Medulla oblongata (tissue), 1 donor: Measurements from ENCODE around the gene USP33.
"Not testable (repeated sequence)": the region's sequence is repeated elsewhere in the genome, so short reads cannot be mapped to it uniquely, and the experiment has no call there.

Experiments used
- DNase-seq: peaks from one replicate; pipeline ENCODE4 v3.0.0-alpha.2; 2015; ENCODE audit errors: extremely low spot score

The USP33 gene

DNA sequence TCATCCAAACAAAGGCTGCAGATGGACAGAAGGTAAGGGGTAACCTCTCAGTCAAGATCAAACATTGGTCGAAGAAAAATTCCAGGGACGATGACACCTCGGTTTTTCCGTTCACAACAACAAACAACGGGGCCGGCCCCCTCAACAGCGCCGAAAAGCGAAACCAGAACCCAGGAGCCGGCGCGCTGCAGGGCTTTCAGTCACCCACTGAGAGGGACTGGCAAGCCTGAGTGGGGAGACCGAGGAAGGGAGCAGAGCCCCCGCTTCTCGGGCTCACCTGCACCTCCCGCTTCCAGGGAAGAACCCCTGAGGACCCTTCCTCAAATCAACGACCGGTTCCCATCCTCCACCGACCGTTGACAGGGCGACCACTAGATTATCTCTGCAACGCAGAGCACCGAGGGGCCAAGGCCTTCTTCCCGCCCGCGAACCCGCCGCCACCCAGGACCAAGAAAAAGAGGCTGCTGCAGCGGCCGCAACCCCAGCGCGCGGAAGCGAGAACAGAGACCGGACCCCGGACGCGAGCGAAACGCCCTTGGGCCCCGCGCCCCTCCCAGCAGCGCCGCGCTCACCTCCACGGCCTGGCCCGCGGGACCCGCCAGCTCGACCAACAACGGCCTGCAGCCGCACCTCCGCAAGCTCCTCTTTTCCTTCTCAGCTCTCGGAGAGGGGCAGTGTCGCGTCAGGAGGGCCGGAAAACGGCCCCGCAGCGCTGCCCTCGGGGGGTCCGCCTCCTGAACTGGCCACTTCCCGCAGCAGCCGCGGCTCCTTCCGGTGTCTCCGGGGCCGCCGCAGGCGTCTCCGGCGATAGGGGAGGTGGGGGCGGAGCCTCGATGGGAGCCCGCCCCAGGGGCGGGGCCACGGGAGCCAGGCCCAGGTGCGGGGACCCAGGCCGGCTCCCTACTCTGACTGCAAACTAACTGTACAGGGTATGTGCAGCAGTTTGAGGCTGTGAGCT is at the start of gene USP33:
Gene USP33 (minus strand): TSS at position 782 of the 958 bp plus-strand sequence. CDS start 18,155 bp downstream, outside the sequence.
- peak; percentile 94 for DNase-seq

DNA sequence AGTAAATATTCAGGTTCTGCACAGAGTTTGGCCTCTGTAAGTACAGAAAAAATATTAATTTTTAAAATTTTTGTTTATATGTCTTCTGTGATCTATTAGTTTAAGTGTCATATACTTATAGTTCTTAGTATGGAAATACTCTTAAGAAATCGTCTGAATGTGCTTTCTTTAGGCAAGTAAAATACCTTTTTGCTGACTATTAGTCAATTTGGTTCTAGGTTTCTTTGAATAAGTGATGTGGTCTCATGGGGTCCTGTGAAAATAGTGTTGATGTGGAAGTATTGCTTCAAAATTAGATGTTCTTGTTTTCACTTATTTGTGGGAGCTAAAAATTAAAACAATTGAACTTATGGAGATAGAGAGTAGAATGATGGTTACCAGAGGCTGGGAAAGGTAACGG is 43.7 kb upstream of the USP33 start:
- DNase-seq: no peak

DNA sequence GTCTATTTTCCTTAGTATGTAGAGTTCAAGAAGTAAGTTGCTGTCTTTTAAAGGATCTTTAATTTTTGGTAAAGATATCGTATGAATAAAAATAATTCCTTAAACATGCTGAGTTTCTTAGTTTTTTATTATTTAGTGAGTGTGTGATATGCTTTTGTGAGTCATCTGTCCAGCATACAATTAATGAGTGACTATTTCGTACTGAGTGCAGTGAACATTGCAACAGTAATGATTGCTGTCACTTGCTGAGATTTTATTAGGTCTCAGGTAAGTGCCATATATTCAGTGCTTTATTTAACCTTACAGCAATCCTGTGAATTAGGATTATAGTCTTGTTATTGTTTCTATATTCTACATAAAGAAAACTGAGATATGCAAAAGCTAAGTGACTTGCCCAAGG is 42.4 kb upstream of the USP33 start:
- no peak for DNase-seq

DNA sequence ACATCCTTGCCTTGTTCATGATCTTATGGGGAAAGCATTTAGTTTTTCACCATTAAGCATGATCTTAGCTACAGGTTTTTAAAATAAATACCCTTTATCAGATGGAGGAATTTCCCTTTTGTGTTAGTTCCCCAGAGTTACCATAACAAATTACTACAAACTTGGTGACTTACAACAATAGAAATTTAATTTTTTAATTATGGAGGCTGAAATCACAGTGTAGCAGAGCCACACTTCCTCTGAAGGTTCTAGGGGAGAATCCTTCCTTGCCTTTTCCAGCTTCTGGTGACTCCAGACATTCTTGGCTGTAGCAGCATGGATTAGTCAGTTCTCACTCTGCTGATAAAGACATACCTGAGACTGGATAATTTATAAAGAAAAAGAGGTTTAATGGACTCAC is 38.3 kb upstream of the USP33 start:
- DNase-seq: no peak

DNA sequence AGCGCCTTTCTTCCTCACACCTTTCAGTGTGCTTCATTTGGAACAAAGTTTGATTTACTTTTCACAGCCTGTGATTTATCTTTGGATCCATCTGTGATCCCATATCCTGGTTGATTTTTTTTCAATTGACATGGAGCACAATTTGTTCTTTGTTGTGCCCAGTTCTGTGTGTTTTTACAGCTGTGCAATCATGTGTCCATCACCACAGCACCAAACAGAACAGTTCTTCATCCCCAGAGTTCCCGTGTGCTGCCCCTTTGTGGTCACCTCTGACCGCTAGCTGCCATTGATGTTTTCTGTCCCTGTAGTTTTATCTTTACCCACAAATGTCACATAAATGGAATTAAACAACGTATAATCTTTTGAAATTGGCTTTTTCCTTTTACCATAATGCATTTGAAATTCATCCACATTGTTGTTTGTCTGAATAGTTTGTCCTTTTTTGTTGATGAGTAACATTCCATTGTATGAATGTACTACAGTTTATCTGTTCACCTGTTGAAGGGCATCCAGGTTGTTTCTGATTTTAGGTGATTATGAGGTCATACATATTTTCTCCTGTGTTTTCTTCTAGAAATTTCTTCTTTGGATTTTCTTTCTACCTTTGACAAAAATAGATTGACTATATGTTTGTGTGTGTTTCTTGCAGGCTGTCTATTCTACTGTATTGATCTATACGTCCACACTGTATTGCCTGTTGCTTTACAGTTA is 37.2 kb upstream of the USP33 start:
- peak; percentile 89 for DNase-seq

DNA sequence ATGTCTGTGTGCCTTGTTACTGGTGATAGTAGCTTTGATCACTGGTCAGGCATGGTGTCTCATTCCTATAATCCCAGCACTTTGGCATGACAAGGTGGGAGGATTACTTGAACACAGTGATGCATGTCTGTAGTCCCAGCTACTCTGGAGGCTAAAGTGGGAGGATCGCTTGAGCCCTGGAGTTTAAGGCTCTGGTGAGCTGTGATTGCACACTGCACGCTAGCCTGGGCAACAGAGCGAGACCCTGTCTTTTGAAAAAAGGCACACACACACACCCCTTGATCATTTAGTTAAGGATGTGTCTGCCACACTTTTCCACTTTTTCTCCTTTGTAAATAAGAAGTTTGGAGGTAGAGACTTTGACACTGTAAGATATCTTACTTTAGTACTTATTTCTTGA is 34.9 kb upstream of the USP33 start:
- DNase-seq: no peak

DNA sequence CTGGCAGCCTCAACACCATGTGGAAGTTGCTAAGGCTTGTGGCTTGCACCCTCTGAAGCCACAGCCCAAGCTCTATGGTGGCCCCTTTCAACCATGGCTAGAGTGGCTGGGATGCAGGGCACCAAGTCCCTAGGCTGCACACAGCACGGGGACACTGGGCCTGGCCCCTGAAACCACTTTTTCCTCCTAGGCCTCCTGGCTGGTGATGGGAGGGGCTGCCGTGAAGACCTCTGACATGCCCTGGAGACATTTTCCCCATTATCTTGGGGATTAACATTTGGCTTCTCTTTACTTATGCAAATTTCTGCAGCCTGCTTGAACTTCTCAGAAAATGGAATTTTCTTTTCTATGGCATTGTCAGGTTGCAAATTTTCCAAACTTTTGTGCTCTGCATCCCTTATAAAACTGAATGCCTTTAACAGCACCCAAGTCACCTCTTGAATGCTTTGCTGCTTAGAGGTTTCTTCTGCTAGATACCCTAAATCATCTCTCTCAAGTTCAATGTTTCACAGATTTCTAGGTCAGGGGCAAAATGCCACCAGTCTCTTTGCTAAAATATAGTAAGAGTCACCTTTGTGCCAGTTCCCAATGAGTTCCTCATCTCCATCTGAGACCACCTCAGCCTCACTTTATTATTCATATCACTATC is 26.6 kb upstream of the USP33 start:
- not testable (repeated sequence) for DNase-seq

DNA sequence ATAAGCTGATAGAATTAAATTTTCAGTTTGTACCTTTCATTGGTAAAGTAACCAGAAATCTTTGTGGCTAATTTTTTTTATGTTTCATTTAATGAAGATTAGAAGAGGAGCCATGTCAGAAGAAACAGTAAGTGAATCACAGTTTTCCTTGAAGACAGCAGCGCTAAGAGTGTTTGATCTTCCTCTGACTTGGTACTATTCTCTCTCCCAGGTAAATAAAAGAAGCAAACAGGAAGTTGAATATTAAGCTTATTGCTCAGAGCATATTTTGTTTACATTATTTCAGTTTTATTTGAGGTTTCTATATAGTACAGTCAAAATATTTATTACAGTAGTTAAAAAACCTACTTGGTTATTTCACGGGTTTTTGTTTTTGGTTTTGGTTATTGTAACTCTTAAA is 23.5 kb upstream of the USP33 start:
- no peak for DNase-seq

DNA sequence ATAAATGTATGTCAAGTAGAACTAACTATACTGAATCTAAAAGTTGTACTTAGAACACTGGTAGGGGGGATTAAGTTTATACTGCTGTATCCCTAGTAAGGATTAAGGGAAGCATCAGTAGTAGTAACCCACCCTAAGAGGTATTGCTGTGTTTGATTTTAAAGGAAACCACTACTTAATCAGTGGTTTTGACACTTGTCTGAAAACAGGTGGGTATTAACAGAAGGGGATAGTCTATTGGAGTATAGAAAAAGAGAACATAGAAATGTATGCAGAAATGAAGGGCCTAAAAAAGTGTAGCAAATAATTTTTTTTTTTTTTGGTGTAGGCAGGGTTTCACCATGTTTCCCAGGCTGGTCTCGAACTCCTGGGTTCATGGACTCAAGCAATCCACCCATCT is 22.0 kb upstream of the USP33 start:
- no peak for DNase-seq

DNA sequence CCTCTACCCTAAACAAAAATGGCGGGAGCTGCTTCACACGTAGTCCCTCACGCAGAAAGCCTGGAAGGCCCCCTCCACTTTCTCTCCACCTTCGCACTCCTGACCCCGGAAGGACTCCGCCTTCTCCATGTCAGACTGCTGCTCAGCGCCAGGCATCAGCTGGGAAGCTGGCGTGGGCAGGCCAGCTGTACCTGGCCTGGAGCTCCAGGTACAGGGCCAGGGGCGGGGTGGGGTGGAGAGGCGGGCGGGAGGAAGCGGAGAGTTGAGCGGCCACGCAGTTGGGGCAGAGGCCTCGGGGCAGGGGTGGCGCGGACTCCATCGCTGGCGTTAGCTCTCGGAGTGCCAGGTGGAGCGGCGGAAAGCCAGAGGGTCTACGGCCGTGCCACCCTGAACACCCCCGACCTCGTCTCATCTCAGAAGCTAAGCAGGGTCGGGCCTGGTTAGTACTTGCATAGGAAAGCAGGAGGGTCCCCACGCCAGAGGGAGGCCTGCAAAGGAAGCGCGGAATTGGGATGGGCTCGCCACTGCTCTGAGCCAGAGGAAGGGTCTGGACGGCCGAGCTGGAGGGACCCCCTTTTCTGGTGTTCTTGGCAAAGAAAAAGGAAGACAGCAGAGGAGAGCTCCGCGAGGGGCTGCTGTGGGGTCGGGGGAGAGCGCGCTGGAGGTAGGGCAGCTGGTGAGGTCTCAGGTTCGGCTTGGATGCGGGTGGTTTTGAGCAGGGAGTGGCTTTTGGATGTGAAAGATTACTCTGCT is 20.1 kb upstream of the USP33 start, which contains the start of gene MIGA1:
Gene MIGA1 (plus strand): TSS at position 121 of the 753 bp plus-strand sequence. CDS start 3,604 bp downstream, outside the sequence.
- peak; percentile 97 for DNase-seq

DNA sequence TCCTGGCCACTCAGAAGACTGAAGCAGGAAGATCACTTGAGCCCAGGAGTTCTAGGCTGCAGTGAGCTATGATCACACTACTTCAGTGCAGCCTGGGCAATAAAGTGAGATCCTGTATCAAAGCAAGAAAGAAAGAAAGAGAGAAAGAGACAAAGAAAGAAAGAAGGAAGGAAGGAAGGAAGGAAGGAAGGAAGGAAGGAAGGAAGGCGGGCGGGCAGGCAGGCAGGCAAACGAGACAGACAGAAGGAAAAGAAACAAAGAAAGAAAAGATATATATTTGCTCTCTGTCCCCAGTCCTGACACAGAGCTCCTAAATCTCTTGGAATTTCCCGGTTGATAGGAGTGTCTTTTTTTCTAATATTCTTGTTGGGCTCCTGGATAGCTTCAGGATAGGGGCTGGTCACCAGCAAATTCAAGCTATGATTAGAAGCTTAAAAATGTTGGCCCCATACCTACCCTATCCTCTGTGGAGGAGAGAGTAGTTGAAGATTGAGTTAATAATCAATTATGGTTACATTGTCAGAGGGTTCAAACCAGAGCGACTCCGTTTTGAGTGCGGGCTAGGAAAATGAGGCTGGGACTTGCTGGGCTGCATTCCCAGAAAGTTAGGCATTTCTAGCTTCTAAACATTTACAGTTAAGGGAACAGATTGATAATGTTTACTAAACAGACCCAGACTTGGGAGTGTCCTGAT is 16.5 kb upstream of the USP33 start:
- DNase-seq: no peak

DNA sequence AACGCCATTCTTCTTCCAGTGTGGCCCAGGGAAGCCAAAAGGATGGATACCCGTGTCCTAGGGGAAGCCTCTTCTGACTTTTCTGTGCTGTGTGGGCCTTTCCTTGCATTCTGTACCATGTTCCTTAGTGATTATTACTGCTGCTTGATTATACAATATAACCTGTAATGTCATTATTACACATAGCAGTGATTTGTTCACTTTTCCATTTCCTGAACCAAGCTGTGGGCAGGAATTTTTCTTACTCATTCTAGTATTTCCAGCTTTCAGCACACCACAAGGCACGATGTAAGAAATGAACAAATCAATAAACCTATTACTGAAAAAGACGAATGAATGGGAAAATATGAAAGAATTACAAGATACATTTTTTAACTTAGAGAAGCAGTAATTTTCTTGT is 8.4 kb upstream of the USP33 start:
- no peak for DNase-seq

DNA sequence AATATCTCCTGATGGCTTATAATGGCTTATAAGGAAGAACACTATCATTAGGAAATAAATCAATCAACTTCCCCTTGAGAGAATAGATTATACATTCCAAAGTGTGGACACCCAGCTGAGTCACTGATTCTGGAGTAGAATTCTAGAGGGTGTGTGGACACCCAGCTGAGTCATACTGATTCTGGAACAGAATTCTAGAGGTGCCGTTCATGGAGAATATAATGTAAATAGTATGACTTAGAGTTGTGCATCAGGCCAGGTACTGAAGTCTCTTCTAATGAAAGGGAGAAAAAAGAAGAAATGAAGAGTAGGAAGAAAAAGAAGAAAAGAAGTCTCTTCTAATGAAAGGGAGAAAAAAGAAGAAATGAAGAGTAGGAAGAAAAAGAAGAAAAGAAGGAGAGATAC is 2.4 kb upstream of the USP33 start:
- no peak for DNase-seq

DNA sequence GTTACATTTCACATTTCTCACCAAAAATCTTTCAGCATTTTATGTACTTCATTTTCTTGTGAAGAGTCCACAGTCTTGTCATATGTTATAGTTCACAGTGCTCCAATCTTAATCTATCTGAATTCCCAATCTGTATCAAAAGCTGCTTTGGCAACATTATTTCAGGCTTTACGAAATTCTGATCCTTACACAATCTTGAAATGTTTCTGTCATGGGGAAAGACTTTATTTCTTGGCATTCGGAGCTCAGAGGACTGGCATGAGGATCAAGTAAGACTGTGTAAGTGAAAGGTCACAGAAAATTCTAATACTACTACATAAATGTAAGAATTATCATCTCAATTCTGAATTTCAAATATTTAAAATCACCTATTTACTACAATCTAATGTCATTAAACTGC is 2.0 kb downstream of the USP33 start:
- DNase-seq: no peak

DNA sequence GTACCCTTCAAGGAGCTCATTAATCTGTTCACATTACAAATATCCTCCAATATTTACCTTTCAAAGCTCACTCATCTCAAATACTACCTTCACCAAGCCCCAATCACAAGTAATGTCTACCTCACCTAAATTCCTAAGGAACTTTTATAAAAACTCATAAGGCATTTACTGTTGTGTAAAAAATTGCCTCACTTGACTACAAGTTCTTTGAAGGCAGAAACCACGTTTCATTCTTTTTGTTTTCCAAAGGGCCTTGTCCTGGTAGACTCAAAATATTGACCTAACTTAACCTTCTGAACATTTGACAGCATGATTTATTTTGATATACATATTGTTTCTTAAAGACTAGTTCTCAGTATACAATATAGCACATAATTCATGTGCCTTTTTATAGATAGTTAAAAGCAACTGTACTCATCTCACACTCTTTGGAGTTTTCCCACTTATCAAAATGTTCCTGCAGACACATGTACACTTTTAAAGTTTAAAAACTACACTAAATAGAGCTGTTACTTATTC is 2.5 kb downstream of the USP33 start:
- DNase-seq: no peak

DNA sequence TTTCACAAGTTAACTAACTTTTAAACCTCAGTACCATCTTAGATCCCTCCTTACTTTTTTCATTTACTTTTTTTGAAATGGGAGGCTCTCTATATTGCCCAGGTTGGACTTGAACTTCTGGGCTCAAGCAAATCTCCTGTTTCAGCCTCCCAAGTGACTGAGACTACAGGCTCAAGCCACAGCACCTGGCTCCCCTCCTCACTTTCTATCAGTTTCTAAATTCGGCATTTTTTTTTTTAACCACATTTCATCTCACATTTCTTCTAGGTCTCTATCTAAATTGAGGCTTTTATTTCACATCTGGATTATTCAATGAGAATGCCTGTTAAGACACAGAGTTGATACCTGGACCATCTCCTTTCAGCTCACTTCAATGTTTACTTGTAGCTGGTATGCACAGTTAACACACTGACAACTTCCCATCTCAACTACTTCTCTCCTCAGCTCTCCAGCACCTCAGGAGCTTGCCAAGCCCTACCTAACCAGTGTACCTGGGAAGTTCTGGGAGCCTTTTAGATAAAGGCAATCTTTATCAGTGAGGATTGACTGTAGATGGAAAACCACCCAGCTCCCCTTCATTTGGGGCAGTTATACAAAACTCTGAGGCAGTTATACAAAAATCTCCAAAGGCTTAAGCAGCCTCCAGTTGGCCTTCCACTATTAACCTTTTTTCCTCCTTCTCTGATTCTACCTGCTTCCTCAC is 3.4 kb downstream of the USP33 start:
- no peak for DNase-seq

DNA sequence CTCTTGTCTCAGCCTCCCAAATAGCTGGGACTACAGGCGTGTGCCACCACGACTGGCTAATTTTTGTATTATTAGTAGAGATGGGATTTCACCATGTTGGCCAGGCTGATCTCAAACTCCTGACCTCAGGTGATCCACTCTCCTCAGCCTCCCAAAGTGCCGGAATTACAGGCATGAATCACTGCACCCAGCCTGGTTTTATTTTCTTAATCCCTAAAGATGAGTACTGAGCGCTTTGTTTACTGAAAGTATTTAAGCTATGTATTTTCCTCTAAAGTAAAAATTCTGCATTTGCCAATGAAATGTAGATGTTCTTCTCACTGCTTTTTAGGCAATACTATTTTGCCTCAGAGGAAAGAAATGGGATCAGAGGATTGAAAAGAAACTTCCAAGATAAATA is 10.2 kb downstream of the USP33 start:
- not testable (repeated sequence) for DNase-seq

DNA sequence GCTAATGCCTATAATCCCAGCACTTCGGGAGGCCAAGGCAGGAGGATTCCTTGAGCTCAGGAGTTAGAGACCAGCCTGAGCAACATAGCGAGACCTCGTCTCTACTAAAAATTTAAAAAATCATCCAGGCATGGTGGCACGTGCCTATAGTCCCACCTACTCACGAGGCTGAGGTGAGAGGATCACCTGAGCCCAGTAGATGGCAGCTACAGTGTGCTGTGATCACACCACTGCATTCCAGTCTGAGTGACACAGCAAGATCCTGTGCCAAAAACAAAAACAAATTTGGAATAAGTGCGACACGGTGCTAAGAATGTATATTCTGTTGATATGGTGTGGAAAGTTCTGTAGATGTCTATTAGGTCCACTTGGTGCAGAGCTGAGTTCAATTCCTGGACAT is 15.1 kb downstream of the USP33 start:
- no peak for DNase-seq

DNA sequence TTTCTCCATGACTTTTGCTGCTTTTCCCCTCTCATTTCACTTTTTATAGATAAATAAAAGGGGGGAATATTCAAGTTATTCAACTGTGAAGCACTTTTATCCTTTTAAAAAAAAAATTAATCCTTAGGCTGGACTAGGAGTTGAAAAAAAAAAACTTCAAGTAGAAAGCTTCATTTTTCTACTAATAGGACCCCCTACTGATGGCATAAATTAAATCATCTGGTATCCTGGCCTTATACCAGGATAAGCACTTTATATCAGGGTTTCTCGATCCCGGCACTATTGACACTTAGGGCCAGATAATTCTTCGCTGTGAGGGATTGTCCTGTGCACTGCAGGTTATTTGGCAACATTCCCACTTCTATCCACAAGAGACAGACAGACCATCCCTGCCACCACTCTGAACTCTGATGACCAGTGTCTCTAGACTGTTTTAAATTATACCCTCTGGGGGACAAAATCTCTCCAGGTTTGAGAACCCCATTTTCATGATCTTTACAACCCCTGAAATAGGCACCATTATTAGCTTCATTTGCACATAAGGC is 17.6 kb downstream of the USP33 start:
- DNase-seq: no peak

DNA sequence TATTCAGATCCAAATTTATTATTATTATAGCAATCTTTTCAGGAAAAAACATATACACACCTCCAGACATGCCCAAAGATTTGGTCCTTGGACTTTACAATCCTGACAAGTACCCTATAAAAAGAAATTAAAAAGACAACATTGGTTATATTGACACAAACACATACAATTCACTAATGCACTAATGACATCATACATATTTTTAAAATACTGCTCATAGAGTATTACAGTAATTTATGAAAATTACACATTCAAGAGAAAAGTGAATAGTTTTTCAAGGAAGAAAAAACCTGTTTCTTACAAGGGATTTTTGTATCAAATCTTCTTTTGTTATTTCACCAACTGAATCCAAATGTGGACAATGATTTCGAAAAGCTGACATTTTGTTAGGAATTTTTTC is 18.3 kb downstream of the USP33 start:
- no peak for DNase-seq
